Stimulated activated CD8-positive, alpha-beta memory T cell treated with anti-CD3 and anti-CD28 coated beads, Interleukin-4, amount 100 ng/mL, for 24 hours (primary cell): ENCODE results near the gene SDHAF1.
A peak's percentile ranks its signal among the peaks of the same experiment; 100 is the strongest.
"Not testable (repeated sequence)": the region's sequence is repeated elsewhere in the genome, so short reads cannot be mapped to it uniquely, and the experiment has no call there.

Experiments used
- DNase-seq: peaks from one replicate; pipeline ENCODE4 v3.0.0-alpha.2; 2020; ENCODE audit warnings: low read depth

The SDHAF1 gene, protein sequence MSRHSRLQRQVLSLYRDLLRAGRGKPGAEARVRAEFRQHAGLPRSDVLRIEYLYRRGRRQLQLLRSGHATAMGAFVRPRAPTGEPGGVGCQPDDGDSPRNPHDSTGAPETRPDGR

DNA sequence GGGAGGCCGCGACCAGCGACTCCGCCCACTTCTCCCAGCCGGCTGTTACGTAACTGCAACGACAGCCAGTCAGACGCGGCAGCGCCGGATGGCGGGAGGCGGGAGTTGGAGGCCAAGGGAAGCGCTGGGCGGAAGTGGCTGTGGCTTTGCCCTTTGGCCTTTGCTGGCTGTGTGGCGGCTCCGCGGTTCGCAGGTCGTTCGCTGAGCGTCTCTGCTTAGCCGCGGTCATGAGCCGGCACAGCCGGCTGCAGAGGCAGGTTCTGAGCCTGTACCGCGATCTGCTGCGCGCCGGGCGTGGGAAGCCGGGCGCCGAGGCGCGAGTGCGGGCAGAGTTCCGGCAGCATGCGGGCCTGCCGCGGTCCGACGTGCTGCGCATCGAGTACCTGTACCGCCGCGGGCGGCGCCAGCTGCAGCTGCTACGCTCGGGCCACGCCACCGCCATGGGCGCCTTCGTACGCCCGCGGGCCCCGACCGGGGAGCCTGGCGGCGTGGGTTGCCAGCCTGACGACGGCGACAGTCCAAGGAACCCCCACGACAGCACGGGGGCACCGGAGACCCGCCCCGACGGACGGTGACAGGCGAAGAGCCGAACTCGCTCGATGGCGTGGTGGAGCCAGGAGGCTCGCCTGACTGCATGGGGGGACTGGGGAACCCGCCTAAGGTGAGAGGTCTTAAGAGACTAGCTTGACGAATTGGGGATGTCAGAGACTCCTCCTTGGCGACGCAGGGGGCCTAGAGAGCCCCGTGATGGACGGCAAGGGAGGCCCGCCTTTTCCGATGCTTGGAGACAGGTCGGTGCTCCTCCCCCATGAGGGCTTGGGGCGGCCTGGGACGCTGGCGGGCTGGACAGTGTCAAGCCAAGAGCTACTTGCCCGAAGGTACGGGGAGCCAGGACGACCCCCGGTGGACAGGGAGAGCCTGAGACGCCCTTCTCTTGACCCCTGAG lies at the start of gene SDHAF1:
Gene SDHAF1, plus strand, starts transcription at position 141 of the 946 bp plus-strand sequence. Its CDS starts 87 bp downstream, at position 228.
- peak; percentile 94 for DNase-seq

DNA sequence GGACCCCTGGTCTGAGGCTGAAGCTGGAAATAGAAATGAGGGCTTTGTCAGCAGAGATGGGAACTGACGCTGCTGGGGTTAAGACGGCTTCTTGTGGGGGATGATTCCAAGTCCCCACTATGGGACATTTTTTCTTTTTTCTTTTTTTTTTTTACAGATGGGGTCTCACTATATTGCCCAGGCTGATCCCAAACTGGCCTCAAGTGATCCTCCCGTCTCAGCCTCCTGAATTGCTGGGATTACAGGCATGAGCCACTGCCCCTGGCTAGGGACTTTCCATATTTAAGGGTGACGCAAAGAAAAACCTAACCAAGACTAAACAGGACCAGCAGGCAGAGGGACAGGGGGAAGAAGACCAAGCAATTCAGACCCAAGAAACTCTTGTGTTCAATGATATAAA lies 48.8 kb upstream of the SDHAF1 start:
- DNase-seq = no peak

DNA sequence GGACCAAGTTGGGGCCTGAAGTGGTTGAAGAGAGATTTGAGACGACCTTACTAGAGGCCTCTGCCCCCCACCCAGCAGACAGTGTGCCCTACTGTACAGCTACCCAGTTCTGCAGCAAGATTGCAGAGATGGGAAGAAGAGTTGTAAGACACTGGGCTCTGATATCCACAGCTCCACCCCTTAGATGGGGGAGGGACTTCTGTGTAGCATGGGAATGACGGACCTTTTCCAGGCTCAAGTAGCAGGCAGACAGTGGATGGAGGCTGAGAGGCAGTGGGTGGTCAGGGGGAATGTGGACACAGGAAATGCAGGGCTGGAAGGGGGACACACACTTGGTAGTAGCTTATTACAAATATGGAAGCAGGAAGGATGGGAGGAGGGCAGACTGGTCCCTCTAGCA lies 45.9 kb upstream of the SDHAF1 start:
- DNase-seq = no peak

DNA sequence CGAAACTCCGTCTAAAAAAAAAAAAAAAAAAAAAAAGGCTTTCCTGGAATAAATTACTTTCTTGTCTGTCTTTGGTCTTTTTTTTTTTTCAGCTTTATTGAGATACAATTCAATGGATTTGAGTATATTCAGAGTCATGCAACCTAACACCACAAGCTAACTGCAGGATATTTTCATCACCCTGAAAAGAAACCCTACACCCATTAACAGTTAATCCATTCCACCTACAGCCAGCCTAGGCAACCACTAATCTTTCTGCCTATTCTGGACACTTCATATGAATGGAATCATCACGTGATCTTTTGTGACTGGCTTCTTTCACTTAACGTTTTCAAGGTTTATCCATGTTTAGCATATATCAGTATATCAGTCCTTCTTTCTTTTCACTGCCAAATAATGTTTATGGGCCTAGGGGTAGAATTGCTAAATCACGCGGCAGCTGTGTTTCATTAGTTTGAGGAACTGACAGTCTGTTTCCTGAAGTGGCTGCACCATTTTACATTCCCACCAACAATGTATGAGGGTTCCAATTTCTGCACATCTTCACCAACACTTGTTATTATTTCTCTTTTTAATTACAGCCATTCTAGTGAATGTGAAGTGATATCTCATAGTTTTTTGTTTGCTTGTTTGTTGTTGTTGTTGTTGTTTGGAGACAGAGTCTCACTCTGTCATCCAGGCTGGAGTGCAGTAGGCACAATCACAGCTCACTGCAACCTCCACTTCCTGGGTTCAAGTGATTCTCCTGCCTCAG lies 38.9 kb upstream of the SDHAF1 start:
- no peak for DNase-seq

DNA sequence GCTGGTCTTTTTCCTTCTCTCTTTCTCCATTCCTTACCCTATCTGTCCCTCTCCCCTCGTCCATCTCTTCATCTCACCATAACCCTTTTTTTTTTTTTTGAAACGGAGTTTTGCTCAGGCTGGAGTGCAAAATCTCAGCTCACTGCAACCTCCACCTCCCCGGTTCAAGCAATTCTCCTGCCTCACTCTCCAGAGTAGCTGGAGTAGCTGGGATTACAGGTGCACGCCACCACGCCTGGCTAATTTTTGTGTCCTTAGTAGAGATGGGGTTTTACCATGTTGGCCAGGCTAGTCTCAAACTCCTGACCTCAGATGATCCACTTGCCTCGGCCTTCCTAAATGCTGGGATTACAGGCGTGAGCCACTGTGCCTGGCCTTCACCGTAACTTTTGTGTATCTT lies 37.6 kb upstream of the SDHAF1 start:
- not testable (repeated sequence) for DNase-seq

DNA sequence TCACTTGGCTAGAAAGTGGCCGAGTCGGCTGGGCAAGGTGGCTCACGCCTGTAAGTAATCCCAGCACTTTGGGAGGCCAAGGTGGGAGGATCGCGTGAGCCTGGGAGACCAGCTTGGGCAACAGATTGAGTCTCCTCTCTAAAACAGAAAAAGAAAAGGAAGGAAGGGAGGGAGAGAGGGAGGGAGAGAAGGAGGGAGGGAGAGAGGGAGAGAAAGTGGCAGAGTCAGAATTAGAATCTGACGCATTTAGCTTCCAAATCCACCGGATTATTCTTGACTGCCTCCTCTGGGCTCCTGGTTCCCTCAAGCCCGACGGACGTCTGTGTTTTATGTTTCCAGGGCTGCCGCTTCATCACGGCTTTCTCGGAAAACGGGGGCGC lies 36.3 kb upstream of the SDHAF1 start:
- no peak for DNase-seq

DNA sequence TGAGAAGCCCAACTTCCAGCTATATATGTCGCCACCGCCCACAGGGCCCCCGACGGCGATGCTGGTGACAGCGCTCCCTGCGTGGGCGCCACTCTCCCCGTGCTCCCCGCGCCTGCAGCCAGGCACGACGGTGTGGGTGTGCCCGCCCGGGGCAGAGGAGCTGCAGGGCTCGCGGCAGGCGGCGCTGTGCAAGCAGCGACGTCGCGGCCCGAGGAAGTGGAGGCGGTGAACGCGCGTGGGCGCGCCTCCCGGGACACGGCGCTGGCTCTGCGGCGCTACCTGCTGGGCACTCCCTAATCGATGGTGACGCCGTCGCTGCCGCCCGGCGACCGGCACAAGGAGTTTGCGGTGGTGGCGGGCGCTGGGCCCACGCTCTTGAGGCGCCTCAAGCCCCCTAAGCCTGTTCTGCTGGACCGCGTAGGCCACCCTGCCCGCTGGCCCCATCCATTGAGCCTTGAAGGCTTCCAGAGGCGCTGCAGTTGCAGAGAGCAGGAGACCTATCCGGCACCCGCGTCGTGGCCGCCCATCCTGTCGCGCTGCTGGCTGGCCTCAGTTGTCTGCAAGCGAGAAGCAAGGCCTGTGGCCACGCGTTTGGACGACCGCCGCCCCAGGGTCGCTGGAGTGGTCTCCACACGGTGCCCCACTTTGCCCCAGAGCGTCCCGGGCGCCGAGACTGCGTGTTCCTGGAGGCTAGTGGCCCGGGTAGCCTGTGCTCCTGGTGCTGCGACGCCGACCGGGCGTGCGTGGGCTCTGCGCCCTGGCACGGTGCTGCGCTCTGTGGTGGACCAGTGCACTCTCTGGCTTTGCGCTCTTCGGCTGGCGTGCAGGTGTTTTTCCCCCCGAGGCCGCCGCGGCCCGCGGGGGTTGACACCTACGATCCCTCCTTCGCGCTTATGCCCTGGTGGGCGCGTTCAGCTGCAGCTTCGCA lies 35.7 kb upstream of the SDHAF1 start:
- peak; percentile 68 for DNase-seq

DNA sequence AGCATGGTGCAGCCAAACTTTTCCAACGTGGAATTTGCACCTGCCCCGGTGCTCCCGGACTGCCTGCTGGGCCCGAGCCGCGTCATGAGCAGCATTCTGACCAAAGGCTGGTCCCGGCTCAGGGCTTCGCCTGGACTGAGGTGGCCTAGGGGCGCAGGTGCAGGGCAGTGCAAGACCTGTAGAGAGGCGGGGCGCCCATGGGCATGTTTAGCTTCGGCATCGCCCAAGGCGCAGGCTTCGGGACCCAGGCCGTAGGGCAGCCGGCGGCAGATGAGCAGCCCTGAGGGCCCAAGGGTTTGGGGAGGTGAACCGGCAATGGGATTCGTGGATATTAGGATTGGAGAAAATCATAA lies 35.0 kb upstream of the SDHAF1 start:
- no peak for DNase-seq

DNA sequence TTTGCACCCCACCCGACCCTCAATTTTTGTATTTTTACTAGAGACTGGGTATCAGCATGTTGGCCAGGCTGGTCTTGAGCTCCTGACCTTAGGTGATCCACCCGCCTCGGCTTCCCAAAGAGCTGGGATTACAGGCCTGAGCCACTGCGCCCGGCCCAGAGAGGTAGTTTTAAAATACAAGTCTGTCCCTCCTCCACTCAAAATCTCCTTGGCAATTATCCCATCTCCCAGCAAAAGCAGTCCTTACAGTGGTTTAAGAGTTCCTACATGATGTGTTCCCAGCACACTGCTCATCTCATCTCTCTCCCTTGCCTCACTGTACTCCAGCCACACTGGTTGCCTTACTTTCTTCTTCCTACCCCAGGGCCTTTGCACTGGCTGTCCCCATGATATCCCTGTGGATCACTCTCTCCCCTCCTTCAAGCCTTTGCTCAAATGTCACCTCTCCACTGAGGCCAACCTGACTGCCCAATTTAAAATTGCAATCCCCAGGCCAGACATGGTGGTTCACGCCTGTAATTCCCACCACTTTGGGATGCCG lies 34.5 kb upstream of the SDHAF1 start:
- no peak for DNase-seq

DNA sequence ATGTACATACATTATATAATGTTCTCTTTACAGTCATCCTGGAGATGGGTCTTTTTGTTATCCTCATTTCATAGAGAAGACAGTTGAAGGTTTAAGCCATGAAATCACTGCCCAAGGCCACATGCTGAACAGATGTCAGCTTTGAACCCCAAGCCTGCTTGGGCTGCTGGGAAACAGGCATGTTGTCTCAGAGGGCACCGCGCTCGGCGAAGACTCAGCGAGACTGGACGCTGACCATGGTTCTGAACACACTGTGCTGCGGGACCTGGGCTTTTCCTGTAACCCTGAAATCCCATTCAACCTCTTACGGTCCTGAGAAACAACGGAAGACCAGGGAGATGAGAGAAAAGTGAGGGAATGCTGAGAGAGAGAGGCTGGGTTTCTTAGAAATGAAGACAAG lies 31.5 kb upstream of the SDHAF1 start:
- no peak for DNase-seq

DNA sequence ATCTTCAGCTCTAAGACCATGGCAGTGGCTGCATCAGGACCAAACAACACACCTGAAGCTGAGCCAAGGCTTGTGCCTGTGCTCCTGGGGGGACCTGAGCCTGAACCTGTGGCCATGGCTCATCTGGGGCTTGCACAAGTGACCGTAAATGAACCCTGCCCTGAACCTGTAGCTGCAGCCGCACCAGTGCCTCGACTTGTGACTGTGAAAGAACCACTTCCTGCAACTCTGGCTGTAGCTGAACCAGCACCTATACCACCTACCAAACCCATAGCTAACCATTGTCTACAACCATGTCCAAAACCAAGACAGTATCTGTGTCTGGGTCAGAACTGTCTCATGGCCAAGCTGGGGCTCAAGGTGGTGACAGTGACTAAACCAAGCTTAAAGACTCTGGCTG lies 28.2 kb upstream of the SDHAF1 start:
- DNase-seq = no peak

DNA sequence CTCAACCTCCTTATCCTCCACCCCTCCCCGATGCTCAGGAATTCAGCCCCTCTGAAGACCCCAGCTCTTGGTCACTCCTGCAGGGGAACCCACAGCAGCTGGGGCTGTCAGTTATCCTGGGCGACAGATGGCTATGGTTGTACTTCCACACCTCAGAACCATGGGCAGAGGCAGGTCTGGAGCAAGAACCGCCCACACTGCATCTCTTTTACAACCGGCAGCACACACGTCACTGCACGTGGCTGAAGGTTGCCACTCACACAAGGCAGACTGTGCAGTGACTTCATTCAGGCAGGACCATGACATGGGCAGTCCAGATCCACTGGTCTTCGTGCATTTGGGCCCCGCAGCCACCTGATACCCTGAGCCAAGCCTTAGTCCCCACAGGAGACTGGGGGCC lies 21.5 kb upstream of the SDHAF1 start:
- DNase-seq = no peak

DNA sequence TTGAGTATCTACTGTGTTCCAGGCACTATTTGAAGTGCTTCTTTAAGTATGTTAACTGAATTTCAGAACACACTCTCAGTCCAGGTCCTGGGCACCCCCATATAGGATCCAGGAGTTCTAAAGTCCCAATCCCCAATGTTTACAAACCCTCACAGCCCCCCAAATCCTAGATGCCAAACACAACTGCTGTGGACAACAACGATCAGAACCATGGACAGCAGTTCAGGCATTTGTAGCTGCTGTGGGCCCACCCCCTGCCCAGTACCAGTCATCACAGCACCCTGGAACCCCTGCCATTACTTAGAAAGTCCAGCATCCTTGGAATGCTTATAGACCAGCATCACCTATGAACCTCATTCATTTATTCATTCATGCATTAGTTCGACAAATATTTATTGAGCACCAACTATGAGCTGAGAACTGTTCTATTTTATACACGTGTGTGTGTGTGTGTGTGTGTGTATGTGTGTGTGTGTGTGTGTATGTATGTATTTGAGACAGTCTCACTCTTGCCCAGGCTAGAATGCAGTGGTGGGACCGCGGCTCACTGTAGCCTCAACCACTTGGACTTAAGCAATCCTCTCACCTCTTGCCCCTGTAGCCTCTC lies 19.3 kb upstream of the SDHAF1 start:
- no peak for DNase-seq

DNA sequence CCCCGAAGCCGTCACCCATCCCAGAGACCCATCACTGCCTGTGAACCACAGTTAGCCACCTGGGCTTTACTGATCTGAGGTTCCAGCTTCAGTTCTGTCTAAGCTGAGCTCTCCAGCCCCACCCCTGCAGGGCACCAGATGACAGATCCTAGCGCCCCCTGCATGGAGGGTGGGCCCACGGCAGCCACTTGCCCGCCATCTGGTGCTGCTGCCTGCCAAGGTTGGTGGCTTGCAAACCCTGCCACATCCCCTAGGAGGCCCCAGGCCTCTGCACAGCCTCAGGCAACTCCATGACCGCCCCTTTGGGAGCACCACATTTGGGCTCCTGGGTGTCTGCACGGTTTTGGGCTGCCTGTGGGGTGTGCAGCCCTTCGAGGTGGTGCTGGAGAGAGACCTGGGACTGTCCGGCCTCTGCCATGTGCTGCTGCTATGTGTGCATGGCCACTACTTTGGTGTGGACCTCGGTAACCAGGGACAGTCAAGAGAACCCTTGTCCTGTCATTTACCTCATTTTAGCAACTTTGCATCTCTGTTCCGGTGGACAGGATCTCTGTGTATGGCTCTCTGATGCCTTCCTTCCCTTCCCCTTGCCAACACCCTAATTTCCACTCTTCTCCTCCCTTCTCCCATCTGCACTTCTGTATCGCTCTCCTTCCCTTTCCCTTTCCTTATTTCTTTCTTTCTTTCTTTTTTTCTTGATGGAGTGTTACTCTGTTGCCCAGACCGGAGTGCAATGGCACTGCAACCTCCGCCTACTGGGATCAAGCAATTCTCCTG lies 17.4 kb upstream of the SDHAF1 start:
- DNase-seq = no peak

DNA sequence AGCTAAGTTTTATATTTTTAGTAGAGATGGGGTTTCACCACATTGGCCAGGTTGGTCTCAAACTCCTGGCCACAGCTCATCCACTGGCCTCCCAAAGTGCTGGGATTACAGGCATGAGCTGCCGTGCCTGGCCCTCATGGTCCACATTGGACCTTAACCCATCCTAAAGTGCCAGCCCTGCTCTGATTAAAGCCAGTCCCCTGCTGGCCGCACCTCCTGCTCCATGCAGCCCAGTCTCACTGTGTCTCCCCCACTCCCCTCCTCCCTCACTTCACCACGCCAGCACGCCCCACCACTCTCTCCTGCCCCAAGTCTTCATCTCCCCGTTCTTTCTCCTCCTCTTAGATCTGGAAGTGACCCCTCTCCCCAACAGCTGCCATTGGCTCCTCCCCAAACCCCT lies 16.7 kb upstream of the SDHAF1 start:
- DNase-seq = no peak

DNA sequence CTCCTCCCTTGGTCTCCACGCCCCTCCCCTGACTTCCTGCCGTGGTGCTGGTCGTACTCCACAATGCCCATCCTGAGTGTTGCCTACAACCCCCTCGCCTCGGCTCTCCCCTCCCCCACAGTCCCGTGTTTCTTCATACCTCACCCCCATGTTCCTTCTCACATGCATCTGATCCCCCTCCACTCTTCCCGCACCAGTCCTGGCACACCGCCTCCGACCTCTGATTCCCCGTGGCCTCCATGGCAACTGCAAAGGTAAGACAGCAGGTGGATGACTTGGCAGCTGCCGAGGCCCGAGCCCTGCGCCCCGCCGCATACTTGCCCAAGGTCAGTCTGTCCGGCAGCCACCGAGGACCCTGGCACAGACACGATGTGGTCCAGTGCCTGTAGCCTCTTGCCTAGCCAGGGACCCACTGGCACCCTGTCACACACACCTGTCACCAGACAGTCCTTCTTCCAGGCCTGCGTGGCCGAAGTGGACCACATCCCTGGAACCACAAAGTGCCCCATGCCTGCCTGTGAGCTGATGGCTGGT lies 16.1 kb upstream of the SDHAF1 start:
- no peak for DNase-seq

DNA sequence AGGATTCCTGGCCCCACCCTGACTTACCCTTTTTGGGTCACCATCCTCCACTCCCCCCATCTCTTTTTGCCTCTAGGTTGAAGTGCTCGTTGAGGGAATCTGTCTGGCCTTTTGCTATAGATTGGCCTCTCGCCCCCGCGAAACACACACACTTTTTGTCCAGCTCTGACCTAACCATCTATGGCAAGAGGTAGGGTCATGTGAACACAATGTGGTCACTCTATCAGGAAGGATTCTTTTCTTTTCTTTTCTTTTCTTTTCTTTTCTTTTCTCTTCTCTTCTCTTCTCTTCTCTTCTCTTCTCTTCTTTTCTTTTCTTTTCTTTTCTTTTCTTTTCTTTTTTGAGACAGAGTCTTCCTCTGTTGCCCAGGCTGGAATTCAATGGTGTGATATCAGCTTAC lies 14.0 kb upstream of the SDHAF1 start:
- DNase-seq = not testable (repeated sequence)

DNA sequence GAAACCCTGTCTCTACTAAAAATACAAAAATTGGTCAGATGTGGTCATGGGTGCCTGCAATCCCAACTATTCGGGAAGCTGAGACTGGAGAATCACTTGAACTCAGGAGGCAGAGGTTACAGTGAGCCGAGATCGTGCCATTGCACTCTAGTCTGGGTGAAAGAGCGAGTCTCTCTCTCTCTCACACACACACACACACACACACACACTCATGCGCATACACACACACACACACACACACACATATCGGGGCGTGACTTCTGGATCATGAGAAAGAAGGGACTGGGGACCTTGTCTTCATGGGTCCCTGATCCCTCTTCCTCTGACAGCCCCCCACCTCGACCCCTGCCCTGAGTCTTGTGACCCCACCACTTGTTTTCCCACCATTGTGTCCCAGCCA lies 11.8 kb upstream of the SDHAF1 start:
- no peak for DNase-seq

DNA sequence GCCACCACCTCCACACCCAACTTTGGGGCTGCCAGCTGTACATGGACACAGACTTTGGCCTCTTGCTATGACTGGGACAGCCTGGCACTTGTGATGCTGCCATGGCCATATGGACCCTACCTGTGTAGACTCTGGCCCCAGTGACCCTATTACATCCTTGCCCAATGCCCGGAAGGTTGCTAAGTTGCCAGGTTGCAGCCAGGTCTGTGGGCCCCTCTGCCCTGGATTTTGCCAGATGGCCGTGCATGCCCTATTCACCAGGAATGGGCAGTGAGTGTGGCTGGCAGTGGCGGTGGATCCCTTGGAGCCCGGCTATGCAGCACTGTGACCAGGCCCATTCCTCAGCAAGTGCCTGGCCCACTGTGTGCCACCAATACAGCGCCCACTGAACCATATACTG lies 8.9 kb upstream of the SDHAF1 start:
- DNase-seq = no peak
